Parathyroid adenoma (tissue), 2 donors: ENCODE data around the gene RFPL3.

Experiments used
- H2AFZ ChIP-seq: fragments of 300-600 bp; sonication (generic); one replicate; pipeline ENCODE4 v1.7.0; 2017; ENCODE audit warnings: antibody characterized with exemption, mild to moderate bottlenecking
- H3K27ac ChIP-seq: fragments of 300-600 bp; sonication (generic); one replicate; pipeline ENCODE4 v1.7.0; 2017
- H3K27me3 ChIP-seq: fragments of 300-600 bp; sonication (generic); one replicate; pipeline ENCODE4 v1.7.0; 2017; ENCODE audit warnings: low read length; ENCODE audit not compliant: control insufficient read depth, insufficient read depth
- H3K36me3 ChIP-seq: fragments of 300-600 bp; sonication (generic); one replicate; pipeline ENCODE4 v1.7.0; 2017; ENCODE audit warnings: low read length; ENCODE audit not compliant: control insufficient read depth, insufficient read depth
- H3K4me1 ChIP-seq: fragments of 300-600 bp; sonication (generic); one replicate; pipeline ENCODE4 v1.7.0; 2017; ENCODE audit warnings: control low read depth
- H3K4me2 ChIP-seq: fragments of 300-600 bp; sonication (generic); one replicate; pipeline ENCODE4 v1.7.0; 2017; ENCODE audit warnings: low read length
- H3K4me3 ChIP-seq: fragments of 300-600 bp; sonication (generic); one replicate; pipeline ENCODE4 v1.7.0; 2017; ENCODE audit warnings: low read depth, low read length
- H3K79me2 ChIP-seq: fragments of 300-600 bp; sonication (generic); one replicate; pipeline ENCODE4 v1.7.0; 2017; ENCODE audit warnings: control low read depth
- H3K9ac ChIP-seq: fragments of 300-600 bp; sonication (generic); one replicate; pipeline ENCODE4 v1.7.0; 2017; ENCODE audit warnings: mild to moderate bottlenecking
- H3K9me3 ChIP-seq: fragments of 300-600 bp; sonication (generic); one replicate; pipeline ENCODE4 v1.7.0; 2017; ENCODE audit warnings: low read length; ENCODE audit not compliant: control insufficient read depth
- CTCF ChIP-seq: fragments of 300-600 bp; sonication (generic); IDR thresholded peaks from one replicate; pipeline ENCODE4 v1.7.0; 2017; ENCODE audit warnings: antibody characterized with exemption, mild to moderate bottlenecking
- donor health status: primary hyperparathyroidism.

Gene RFPL3

GRCh38 chr22:32395107-32395506, 37.4 kb downstream of the RFPL3 start:
- TF ChIP-seq CTCF, result no peak
- Histone ChIP-seq H2AFZ (no peak overlapping the region), H3K27me3 (no peaks in the 10 kb centered on the region)

GRCh38 chr22:32396255-32396654, 38.6 kb downstream of the RFPL3 start:
- H3K4me3 ChIP-seq, result no peak overlapping the region

More at GRCh38 chr22:32395107-32395506, 37.4 kb downstream of the RFPL3 start:
- H3K36me3 ChIP-seq, result no peaks in the 10 kb centered on the region
- no peak overlapping the region for H3K27ac ChIP-seq
- no peak overlapping the region for H3K4me3 ChIP-seq
- no peaks in the 10 kb centered on the region for H3K4me1 ChIP-seq
- H3K4me2 ChIP-seq, result no peak overlapping the region
- H3K9me3 ChIP-seq, result no peaks in the 10 kb centered on the region
- H3K79me2 ChIP-seq, result no peaks in the 10 kb centered on the region
- H3K9ac ChIP-seq, result no peak overlapping the region

GRCh38 chr22:32396746-32397145, 39.1 kb downstream of the RFPL3 start:
- Histone ChIP-seq H2AFZ (no peak overlapping the region), H3K4me2 (no peak overlapping the region), H3K79me2 (no peaks in the 10 kb centered on the region), H3K9ac (no peak overlapping the region), H3K27me3 (no peaks in the 10 kb centered on the region), H3K4me1 (no peaks in the 10 kb centered on the region), H3K9me3 (no peaks in the 10 kb centered on the region), H3K27ac (no peak overlapping the region), H3K36me3 (no peaks in the 10 kb centered on the region), H3K4me3 (no peak overlapping the region)
- TF ChIP-seq CTCF, result no peak

More at GRCh38 chr22:32396255-32396654, 38.6 kb downstream of the RFPL3 start:
- H2AFZ ChIP-seq, result no peak overlapping the region
- no peak overlapping the region for H3K27ac ChIP-seq
- H3K9me3 ChIP-seq, result no peaks in the 10 kb centered on the region
- no peaks in the 10 kb centered on the region for H3K27me3 ChIP-seq
- no peaks in the 10 kb centered on the region for H3K79me2 ChIP-seq
- no peak overlapping the region for H3K9ac ChIP-seq
- no peaks in the 10 kb centered on the region for H3K4me1 ChIP-seq
- H3K36me3 ChIP-seq, result no peaks in the 10 kb centered on the region
- no peak for TF ChIP-seq CTCF
- no peak overlapping the region for H3K4me2 ChIP-seq

GRCh38 chr22:32401486-32401885, 43.8 kb downstream of the RFPL3 start:
- Histone ChIP-seq H3K4me3 (no peak overlapping the region), H3K4me2 (no peak overlapping the region), H3K27me3 (no peaks in the 10 kb centered on the region), H3K9ac (no peak overlapping the region), H3K36me3 (no peaks in the 10 kb centered on the region), H3K79me2 (no peaks in the 10 kb centered on the region), H2AFZ (no peak overlapping the region), H3K27ac (no peak overlapping the region), H3K9me3 (no peaks in the 10 kb centered on the region), H3K4me1 (no peaks in the 10 kb centered on the region)
- TF ChIP-seq CTCF, result no peak

GRCh38 chr22:32404021-32404420, 46.4 kb downstream of the RFPL3 start:
- no peak for TF ChIP-seq CTCF
- Histone ChIP-seq H2AFZ (no peak overlapping the region), H3K27ac (no peak overlapping the region), H3K36me3 (no peaks in the 10 kb centered on the region), H3K4me1 (no peaks in the 10 kb centered on the region), H3K9ac (no peak overlapping the region), H3K4me3 (no peak overlapping the region), H3K27me3 (no peaks in the 10 kb centered on the region), H3K79me2 (no peaks in the 10 kb centered on the region), H3K4me2 (no peak overlapping the region), H3K9me3 (no peaks in the 10 kb centered on the region)
